22Rv1 (cell line): ENCODE data around the gene GATB.

Source experiments
- H3K27ac ChIP-seq: fragments of 450-650 bp; 2 replicates; pipeline ENCODE4 v1.5.1; 2017
- ZFX ChIP-seq: fragments of 450-650 bp; IDR thresholded peaks from 2 replicates; pipeline ENCODE4 v1.6.1; 2017; ENCODE audit warnings: antibody characterized with exemption, borderline replicate concordance
- TF ChIP-seq, protein P1 (sequence below): fragments of 450-650 bp; IDR thresholded peaks from 2 replicates; pipeline ENCODE4 v1.5.1; 2017; ENCODE audit warnings: mild to moderate bottlenecking

The GATB gene

DNA sequence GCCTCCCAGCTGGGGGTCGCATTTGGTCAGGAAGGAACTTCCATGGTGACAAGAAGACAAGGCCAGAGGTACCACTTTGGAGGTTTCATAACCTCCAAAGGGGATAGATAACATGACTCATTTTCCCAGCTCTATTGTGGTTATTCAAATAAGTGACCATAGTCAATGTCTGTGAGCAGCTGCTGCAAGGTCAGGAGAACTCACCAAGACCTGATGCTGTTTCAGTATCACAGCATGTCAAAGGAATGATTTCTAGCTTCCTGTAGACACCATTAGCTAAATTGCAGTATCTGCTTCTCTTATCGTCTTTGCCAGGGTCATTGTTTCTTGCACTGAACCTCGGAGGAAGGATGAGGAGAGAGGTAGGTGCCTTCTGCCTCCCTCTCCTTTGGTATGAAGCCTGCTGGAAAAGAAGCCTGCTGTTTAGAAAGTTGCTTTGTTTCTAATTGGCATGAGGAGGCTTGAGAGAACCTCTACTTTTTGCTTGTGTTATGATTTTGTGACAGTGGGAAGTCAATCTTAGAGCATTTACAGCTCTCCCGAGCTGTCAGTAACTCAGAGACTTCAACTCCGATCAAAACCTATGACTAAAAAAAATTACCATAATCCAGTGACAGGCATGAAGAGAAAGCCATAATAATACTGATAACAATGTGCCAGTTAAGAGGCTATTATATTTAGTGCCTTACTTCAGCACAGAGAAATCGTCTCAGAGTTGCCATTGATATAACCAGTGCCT is 38.0 kb upstream of the GATB start:
- no peak for TF ChIP-seq ZFX
- TF ChIP-seq, protein P1, sequence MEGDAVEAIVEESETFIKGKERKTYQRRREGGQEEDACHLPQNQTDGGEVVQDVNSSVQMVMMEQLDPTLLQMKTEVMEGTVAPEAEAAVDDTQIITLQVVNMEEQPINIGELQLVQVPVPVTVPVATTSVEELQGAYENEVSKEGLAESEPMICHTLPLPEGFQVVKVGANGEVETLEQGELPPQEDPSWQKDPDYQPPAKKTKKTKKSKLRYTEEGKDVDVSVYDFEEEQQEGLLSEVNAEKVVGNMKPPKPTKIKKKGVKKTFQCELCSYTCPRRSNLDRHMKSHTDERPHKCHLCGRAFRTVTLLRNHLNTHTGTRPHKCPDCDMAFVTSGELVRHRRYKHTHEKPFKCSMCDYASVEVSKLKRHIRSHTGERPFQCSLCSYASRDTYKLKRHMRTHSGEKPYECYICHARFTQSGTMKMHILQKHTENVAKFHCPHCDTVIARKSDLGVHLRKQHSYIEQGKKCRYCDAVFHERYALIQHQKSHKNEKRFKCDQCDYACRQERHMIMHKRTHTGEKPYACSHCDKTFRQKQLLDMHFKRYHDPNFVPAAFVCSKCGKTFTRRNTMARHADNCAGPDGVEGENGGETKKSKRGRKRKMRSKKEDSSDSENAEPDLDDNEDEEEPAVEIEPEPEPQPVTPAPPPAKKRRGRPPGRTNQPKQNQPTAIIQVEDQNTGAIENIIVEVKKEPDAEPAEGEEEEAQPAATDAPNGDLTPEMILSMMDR = no peak
- H3K27ac ChIP-seq = no peak overlapping the region

DNA sequence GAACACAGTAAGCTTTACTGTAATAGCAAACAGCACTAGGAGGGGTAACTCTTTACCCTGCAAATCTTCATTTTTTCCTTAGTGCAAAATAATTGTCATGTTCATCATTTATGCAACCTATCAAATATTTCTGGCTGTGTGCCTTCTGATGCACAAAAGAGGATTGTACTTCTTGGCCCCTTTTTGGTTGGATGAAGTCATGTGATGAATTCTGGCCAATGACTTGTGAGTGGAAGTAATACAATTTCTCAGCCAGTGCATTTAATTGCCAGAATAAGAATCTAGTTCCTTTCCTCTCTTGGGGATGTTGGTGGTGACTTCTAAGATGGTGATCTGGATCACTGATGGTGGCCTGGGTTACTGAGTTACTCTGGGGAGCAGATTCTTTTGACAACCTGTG is 37.0 kb upstream of the GATB start:
- no peak for TF ChIP-seq ZFX
- TF ChIP-seq, protein P1 = no peak
- H3K27ac ChIP-seq = peak overlapping the region; percentile 91

DNA sequence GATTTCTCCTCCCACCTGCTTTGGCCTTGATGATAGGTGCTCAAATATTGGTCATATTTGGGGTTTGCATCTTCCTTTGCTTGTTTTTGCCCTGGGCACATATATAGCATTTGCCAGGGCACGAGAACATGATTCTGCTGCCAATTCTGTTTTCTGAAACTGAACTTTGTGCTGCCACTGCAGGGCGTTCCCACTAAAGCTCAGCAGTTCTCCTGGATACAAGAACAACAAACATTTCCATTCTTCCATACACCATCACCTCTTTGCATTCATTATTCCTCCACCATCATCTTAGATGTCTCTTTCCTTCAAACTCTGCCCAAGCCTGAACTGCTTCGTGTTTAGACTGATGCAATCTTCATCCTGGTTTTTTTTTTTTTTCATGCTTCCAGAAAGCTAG is 36.3 kb upstream of the GATB start:
- H3K27ac ChIP-seq = peak overlapping the region; percentile 91
- TF ChIP-seq, protein P1 = no peak
- TF ChIP-seq ZFX = no peak

DNA sequence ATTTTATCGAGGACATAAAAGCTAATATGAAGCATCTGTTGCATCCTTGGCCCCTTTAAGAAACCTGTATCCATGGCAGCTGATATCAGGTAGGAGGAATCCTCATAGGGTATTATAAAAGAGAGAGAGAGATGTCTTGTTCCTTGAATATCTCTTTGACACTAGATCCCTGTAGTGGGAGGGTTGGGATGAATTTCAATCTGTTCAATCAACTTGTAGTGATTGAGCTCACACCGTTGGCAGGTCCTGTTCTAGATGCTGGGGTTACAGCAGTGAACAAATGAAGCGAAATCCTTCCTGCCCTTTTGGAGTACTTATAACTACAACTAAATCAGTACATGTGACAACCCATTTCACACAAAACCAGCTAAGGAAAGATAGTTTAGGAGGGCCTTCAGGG is 35.3 kb upstream of the GATB start:
- TF ChIP-seq ZFX = no peak
- TF ChIP-seq, protein P1 = no peak
- H3K27ac ChIP-seq = peak overlapping the region; percentile 91

DNA sequence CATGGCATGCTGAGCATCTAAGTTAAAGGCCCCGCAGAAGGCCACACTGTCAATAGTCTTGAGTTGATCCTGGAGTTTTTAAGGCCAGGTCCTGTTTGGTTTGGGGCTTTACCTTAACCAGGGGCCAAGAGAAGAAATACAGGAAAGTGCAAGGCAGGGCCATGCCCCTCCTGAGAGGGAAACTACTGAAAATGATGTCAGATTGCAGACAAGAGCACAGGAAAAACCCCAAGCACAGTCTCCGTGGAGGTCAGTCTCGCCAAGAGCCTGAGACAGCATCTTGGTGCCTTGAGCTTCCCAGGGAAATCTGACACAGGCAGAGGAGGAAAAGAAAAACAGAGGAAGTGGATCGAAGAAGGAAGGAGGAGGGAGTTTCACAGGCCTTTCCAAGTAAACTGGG is 32.2 kb upstream of the GATB start:
- no peak for TF ChIP-seq ZFX
- TF ChIP-seq, protein P1 = no peak
- no peak overlapping the region for H3K27ac ChIP-seq

DNA sequence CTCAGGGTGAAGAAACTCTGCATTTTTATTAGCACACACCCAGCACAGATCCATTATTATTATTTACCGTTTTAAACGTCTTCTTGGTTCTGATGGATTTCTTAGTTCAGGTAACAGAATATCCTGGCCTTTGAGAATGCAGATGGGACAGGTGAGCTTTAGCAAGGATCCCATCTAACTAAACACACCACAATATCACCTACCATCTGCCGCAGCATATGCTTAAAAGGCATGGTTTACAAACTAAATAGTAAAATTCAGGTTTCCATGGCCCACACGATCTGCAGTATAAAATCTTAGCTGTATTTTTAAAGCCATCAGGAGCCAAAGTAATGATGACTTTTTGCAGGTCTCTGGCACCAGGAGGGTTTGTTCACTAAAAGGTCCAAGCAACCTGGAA is 31.7 kb upstream of the GATB start:
- TF ChIP-seq, protein P1 = no peak
- TF ChIP-seq ZFX = no peak

DNA sequence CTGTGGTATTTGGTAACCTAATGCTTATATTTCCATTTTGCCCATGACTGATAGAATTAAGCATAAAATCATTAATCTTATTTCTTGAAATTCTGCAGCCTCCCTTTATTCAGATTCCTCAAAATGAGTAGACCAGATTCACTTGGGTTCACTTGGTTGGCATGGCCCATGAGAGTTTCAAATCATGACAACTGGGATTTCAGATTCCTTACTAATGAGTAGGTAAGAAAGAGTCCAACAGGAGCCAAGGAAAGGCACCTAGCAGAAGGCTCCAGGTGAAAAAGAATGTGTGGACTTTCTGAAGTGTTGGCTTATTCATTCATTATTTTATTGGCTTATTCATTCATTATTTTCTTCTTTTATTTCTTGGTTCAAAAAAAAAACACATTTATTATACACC is 27.2 kb upstream of the GATB start:
- TF ChIP-seq, protein P1 = no peak
- TF ChIP-seq ZFX = no peak
- H3K27ac ChIP-seq = no peak overlapping the region

More for the DNA sequence above, 31.7 kb upstream of the GATB start:
- H3K27ac ChIP-seq = no peak overlapping the region
